GM12801 (cell line): ENCODE measurements around the gene TRPV6.

Source experiments
- TF ChIP-seq, protein P1 (sequence below): IDR thresholded peaks from one replicate; pipeline ENCODE4 v1.5.1; 2011; ENCODE audit warnings: control low read depth; ENCODE audit not compliant: insufficient read length; ENCODE audit errors: extremely low read depth

TRPV6 gene

DNA sequence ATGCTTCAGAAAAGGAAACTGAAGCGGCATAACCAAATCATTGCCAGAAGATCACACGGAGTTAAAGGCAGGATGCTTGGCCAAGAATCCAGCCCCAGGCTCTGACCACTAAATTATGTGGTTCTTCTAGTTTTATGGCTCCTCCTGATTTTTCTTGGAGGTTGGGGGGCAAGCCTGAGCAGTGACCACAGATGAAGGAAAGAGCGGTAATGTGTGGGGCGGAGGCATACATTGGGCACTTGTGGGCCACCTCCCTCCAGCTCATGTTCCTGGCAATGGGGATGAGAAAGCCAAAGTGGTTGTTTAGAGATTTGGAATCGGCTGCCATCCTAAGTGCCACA lies 3.2 kb downstream of the TRPV6 start:
- TF ChIP-seq, protein P1, sequence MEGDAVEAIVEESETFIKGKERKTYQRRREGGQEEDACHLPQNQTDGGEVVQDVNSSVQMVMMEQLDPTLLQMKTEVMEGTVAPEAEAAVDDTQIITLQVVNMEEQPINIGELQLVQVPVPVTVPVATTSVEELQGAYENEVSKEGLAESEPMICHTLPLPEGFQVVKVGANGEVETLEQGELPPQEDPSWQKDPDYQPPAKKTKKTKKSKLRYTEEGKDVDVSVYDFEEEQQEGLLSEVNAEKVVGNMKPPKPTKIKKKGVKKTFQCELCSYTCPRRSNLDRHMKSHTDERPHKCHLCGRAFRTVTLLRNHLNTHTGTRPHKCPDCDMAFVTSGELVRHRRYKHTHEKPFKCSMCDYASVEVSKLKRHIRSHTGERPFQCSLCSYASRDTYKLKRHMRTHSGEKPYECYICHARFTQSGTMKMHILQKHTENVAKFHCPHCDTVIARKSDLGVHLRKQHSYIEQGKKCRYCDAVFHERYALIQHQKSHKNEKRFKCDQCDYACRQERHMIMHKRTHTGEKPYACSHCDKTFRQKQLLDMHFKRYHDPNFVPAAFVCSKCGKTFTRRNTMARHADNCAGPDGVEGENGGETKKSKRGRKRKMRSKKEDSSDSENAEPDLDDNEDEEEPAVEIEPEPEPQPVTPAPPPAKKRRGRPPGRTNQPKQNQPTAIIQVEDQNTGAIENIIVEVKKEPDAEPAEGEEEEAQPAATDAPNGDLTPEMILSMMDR: no peak

DNA sequence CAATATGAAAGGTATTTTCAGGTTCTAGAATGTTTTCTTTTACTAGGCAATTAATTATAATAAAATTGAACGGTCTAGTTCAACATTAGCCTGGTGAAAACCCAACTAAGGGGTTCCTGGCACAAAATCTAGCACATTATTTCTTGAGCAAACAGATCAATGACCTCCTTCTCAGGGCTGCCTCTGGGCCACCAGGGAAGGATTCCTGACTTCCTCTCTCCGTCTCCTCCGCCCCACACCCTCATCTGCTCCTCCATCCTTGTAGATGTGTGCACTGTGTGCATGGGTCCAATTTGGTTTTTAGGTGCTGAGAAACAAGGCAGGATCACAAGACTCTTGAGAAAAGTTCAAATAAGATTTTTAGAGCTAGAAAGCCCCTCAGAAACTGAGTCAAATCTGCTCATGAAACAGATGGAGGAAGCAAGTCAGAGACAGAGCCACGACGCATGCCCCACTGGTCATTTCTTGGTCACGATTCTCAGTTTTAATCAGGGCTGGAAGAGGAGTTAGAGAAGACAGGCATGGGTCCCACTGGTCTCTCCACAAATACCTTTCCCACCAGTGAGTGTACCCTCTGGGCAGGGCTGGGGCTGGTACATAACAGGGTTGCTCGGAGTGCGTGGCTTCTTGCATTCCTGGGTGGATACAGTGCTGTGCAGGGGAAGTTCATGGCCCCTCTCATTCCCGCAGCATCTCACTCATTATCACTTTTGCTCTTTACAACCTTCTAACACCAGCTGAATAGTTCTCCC lies 3.8 kb downstream of the TRPV6 start:
- TF ChIP-seq, protein P1: no peak

DNA sequence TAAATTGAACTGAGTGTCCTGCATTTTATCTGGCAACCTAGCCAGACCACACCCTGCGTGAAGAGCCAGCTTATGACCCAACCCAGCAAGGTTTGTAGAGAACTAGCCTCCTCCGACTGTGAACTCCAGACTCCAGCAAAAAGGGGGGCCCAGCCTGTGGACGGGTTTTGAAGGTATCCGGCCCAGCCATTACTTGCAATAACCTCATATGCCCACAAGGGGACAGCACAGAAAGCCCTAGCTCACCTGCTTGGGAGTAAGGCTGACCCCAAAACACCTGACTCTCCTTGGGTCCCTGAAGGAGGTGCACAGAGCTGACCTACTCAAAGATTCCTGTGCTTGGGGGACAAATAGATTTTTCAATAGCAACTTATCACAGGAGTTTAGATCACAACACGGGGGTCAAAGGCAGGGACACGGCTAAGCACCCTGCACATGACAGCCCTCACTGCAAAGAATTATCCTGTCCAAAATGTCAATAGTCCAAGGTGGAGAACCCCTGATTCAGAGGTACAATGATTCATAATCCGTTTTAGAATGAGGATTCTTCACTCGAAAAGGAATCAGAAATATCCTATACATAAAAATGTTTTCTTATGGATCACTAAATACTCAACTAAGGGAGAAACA lies 4.6 kb downstream of the TRPV6 start:
- TF ChIP-seq, protein P1: no peak

DNA sequence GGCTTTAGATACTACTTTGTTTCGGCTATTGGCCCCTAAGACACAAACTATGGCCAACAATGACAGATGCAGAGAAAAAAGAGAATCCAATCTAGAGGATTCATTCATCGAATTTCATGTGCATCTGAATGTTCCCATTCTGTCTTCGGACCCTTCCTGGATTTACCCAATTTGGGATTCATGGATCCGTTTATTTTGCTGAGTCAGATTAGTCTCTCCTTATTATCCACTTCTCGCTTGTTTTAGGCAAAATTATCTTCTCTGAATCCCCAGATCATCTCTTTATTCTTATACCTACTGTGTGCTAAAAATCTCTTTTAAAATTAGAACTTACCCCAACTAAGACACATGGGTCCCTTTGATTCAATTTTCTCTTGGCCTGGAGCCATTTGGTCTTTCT lies 6.5 kb downstream of the TRPV6 start:
- TF ChIP-seq, protein P1: no peak

DNA sequence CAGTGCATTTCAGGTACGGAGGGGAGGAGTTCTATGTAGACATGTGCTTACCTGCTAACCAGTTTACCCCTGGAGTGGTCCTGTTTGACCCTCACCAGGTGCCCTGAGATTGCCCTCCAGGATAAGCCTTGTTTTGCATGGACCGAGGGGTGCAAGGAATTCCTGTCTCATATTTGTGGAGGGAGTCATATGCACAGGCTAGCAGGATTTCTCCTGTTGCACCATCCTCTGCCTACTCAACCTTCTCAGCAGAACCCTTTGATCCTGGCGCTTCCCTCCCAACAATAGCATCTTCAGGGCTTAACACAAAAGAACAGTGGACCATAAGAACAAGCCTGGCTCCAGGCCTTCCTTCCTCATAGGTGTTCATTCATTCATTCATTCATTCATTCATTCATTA lies 7.2 kb downstream of the TRPV6 start:
- TF ChIP-seq, protein P1: no peak

DNA sequence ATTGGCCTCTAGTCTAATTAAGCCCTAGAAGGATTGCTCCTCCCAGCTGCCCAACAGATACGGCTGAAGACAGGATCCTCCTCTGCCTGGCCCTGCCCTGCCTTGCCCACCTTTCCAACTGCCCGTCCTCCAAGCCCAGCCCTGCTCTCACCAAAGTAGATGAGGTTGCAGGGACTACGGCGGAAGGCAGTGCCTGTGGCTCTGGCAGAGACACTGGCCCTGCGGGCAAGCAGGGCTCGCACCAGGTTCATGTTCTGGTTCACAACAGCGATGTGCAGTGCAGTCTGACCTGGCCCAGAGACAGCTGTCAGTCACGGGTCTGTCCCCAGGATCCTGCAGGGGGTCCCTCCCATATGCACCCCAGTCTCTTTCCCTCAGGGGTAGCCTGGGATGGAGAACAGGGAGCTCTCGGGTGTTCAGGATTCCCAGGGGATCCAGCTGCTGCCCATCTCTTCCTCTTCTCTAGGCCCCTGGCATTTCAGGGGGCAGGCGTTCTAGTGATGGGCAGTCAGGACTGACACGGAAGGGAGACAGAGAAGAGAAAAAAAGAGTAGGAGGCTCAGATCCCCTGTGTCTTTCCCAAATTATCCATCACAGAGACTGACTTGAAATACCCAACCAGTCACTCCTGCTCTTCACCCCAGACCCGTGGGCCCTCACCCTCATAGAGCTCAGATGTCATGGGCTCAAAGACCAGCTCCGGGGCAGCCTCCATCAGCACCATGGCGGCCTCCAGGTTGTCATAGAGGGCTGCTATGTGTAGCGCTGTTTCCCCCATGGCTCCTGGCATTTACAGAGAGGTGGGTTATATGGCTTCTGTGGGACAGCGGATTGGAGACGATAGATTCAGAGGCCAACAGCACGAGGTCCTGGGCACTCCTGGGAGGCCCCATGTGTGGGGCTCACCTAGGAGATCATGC lies 8.3 kb downstream of the TRPV6 start:
- TF ChIP-seq, protein P1: no peak
